Stimulated activated memory B cell treated with anti-CD40 and anti-IgM and Interleukin-4, amounts not matched to agents 10 μg/mL and 1 μg/mL and 100 μg/mL, for 72 hours (primary cell): ENCODE data around the gene AHI1.

Experiments
- ATAC-seq: fragments of 150-1000 bp; cut with Tn5 transposase; 2 replicates; pipeline ENCODE4 v1.10.0; 2021
- H3K27ac Mint-ChIP-seq: one replicate; pipeline ENCODE4 v1.8.0; 2022; ENCODE audit warnings: mild to moderate bottlenecking, mixed read lengths
- H3K27me3 Mint-ChIP-seq: one replicate; pipeline ENCODE4 v1.8.0; 2022; ENCODE audit warnings: mixed read lengths
- H3K36me3 Mint-ChIP-seq: one replicate; pipeline ENCODE4 v1.8.0; 2022; ENCODE audit warnings: mixed read lengths
- H3K4me1 Mint-ChIP-seq: one replicate; pipeline ENCODE4 v1.8.0; 2022; ENCODE audit warnings: mixed read lengths
- H3K4me3 Mint-ChIP-seq: one replicate; pipeline ENCODE4 v1.8.0; 2022; ENCODE audit warnings: mild to moderate bottlenecking, moderate library complexity, mixed read lengths
- H3K9me3 Mint-ChIP-seq: one replicate; pipeline ENCODE4 v1.8.0; 2022; ENCODE audit warnings: mixed read lengths

AHI1 gene

GRCh38 chr6:135439549-135439948 is 58.0 kb downstream of the AHI1 start:
- no peak for ATAC-seq
- Mint-ChIP-seq H3K27ac (no peak overlapping the region), H3K4me3 (no peak overlapping the region), H3K27me3 (no peaks in the 10 kb centered on the region), H3K36me3 (peaks cover 6% of the 10 kb centered on the region), H3K9me3 (no peaks in the 10 kb centered on the region), H3K4me1 (peaks cover 12% of the 10 kb centered on the region)

- peaks cover 1% of the 10 kb centered on the region for H3K36me3 Mint-ChIP-seq
- H3K9me3 Mint-ChIP-seq = no peaks in the 10 kb centered on the region
- no peaks in the 10 kb centered on the region for H3K27me3 Mint-ChIP-seq
- H3K4me3 Mint-ChIP-seq = no peak overlapping the region
- H3K27ac Mint-ChIP-seq = no peak overlapping the region
- peaks cover 12% of the 10 kb centered on the region for H3K4me1 Mint-ChIP-seq
- no peak for ATAC-seq
Observed at GRCh38 chr6:135438907-135439535, 58.5 kb downstream of the AHI1 start.

- ATAC-seq = no peak
- no peak overlapping the region for H3K27ac Mint-ChIP-seq
- H3K27me3 Mint-ChIP-seq = no peaks in the 10 kb centered on the region
- H3K9me3 Mint-ChIP-seq = no peaks in the 10 kb centered on the region
- H3K4me3 Mint-ChIP-seq = no peak overlapping the region
- H3K4me1 Mint-ChIP-seq = peaks cover 6% of the 10 kb centered on the region
- H3K36me3 Mint-ChIP-seq = no peaks in the 10 kb centered on the region
Observed at GRCh38 chr6:135434991-135435390, 62.5 kb downstream of the AHI1 start.

- no peaks in the 10 kb centered on the region for H3K27me3 Mint-ChIP-seq
- peaks cover 2% of the 10 kb centered on the region for H3K4me1 Mint-ChIP-seq
- no peak for ATAC-seq
- H3K27ac Mint-ChIP-seq = no peak overlapping the region
- H3K9me3 Mint-ChIP-seq = no peaks in the 10 kb centered on the region
- H3K4me3 Mint-ChIP-seq = no peak overlapping the region
- H3K36me3 Mint-ChIP-seq = no peaks in the 10 kb centered on the region
Observed at GRCh38 chr6:135434095-135434494, 63.4 kb downstream of the AHI1 start.

- peaks cover 6% of the 10 kb centered on the region for H3K36me3 Mint-ChIP-seq
- H3K4me3 Mint-ChIP-seq = no peak overlapping the region
- H3K9me3 Mint-ChIP-seq = no peaks in the 10 kb centered on the region
- H3K27me3 Mint-ChIP-seq = no peaks in the 10 kb centered on the region
- H3K4me1 Mint-ChIP-seq = no peaks in the 10 kb centered on the region
- H3K27ac Mint-ChIP-seq = no peak overlapping the region
- ATAC-seq = no peak
Observed at GRCh38 chr6:135428078-135428477, 69.5 kb downstream of the AHI1 start.

- Mint-ChIP-seq H3K4me3 (no peak overlapping the region), H3K36me3 (peaks cover 6% of the 10 kb centered on the region), H3K27me3 (no peaks in the 10 kb centered on the region), H3K9me3 (no peaks in the 10 kb centered on the region), H3K27ac (no peak overlapping the region), H3K4me1 (no peaks in the 10 kb centered on the region)
- no peak for ATAC-seq
Observed at GRCh38 chr6:135426833-135427232, 70.7 kb downstream of the AHI1 start.

GRCh38 chr6:135424385-135424784 is 73.2 kb downstream of the AHI1 start:
- H3K27ac Mint-ChIP-seq = no peak overlapping the region
- no peak for ATAC-seq
- no peak overlapping the region for H3K4me3 Mint-ChIP-seq
- no peaks in the 10 kb centered on the region for H3K4me1 Mint-ChIP-seq
- no peaks in the 10 kb centered on the region for H3K9me3 Mint-ChIP-seq
- H3K27me3 Mint-ChIP-seq = no peaks in the 10 kb centered on the region
- H3K36me3 Mint-ChIP-seq = peaks cover 20% of the 10 kb centered on the region

- no peak for ATAC-seq
- Mint-ChIP-seq H3K36me3 (peaks cover 19% of the 10 kb centered on the region), H3K4me1 (no peaks in the 10 kb centered on the region), H3K27ac (no peak overlapping the region), H3K9me3 (no peaks in the 10 kb centered on the region), H3K27me3 (no peaks in the 10 kb centered on the region), H3K4me3 (no peak overlapping the region)
Observed at GRCh38 chr6:135423649-135424128, 73.9 kb downstream of the AHI1 start.

- Mint-ChIP-seq H3K27me3 (no peaks in the 10 kb centered on the region), H3K4me1 (no peaks in the 10 kb centered on the region), H3K36me3 (peaks cover 14% of the 10 kb centered on the region), H3K9me3 (no peaks in the 10 kb centered on the region), H3K4me3 (no peak overlapping the region), H3K27ac (no peak overlapping the region)
- ATAC-seq = no peak
Observed at GRCh38 chr6:135419162-135419561, 78.4 kb downstream of the AHI1 start.

- H3K4me3 Mint-ChIP-seq = no peak overlapping the region
- peaks cover 14% of the 10 kb centered on the region for H3K36me3 Mint-ChIP-seq
- no peaks in the 10 kb centered on the region for H3K27me3 Mint-ChIP-seq
- H3K4me1 Mint-ChIP-seq = no peaks in the 10 kb centered on the region
- H3K27ac Mint-ChIP-seq = no peak overlapping the region
- H3K9me3 Mint-ChIP-seq = no peaks in the 10 kb centered on the region
- no peak for ATAC-seq
Observed at GRCh38 chr6:135418040-135418760, 79.3 kb downstream of the AHI1 start.

GRCh38 chr6:135412761-135413160 is 84.8 kb downstream of the AHI1 start:
- Mint-ChIP-seq H3K36me3 (peaks cover 11% of the 10 kb centered on the region), H3K4me1 (no peaks in the 10 kb centered on the region), H3K9me3 (no peaks in the 10 kb centered on the region), H3K27ac (no peak overlapping the region), H3K4me3 (no peak overlapping the region), H3K27me3 (no peaks in the 10 kb centered on the region)
- ATAC-seq = no peak

- Mint-ChIP-seq H3K36me3 (peaks cover 11% of the 10 kb centered on the region), H3K4me1 (no peaks in the 10 kb centered on the region), H3K9me3 (no peaks in the 10 kb centered on the region), H3K4me3 (no peak overlapping the region), H3K27ac (no peak overlapping the region), H3K27me3 (no peaks in the 10 kb centered on the region)
- no peak for ATAC-seq
Observed at GRCh38 chr6:135411849-135412248, 85.7 kb downstream of the AHI1 start.

GRCh38 chr6:135411339-135411738 is 86.2 kb downstream of the AHI1 start:
- Mint-ChIP-seq H3K27me3 (no peaks in the 10 kb centered on the region), H3K36me3 (peaks cover 11% of the 10 kb centered on the region), H3K9me3 (no peaks in the 10 kb centered on the region), H3K4me1 (no peaks in the 10 kb centered on the region), H3K4me3 (no peak overlapping the region), H3K27ac (no peak overlapping the region)
- no peak for ATAC-seq

GRCh38 chr6:135410856-135411255 is 86.7 kb downstream of the AHI1 start:
- Mint-ChIP-seq H3K27ac (no peak overlapping the region), H3K27me3 (no peaks in the 10 kb centered on the region), H3K36me3 (peaks cover 11% of the 10 kb centered on the region), H3K9me3 (no peaks in the 10 kb centered on the region), H3K4me3 (no peak overlapping the region), H3K4me1 (no peaks in the 10 kb centered on the region)
- ATAC-seq = no peak

GRCh38 chr6:135403584-135403983 is 94.0 kb downstream of the AHI1 start:
- Mint-ChIP-seq H3K36me3 (peaks cover 24% of the 10 kb centered on the region), H3K27ac (no peak overlapping the region), H3K4me1 (no peaks in the 10 kb centered on the region), H3K4me3 (no peak overlapping the region), H3K9me3 (no peaks in the 10 kb centered on the region), H3K27me3 (no peaks in the 10 kb centered on the region)
- no peak for ATAC-seq

- Mint-ChIP-seq H3K4me1 (no peaks in the 10 kb centered on the region), H3K4me3 (no peak overlapping the region), H3K27me3 (no peaks in the 10 kb centered on the region), H3K9me3 (no peaks in the 10 kb centered on the region), H3K36me3 (peaks cover 24% of the 10 kb centered on the region), H3K27ac (no peak overlapping the region)
- ATAC-seq = no peak
Observed at GRCh38 chr6:135402311-135402710, 95.2 kb downstream of the AHI1 start.
